H4 (cell line): ENCODE data around the gene CREBRF. TPM values are rescaled to one million over a fixed set of nuclear protein-coding genes. Genes with fewer than 3 reads are reported as not detected.
A peak's percentile ranks its signal among the peaks of the same experiment; 100 is the strongest.
"Not testable (repeated sequence)": the region's sequence is repeated elsewhere in the genome, so short reads cannot be mapped to it uniquely, and the experiment has no call there.

Source experiments
- DNase-seq: peaks from one replicate; pipeline ENCODE4 v3.0.0-alpha.2; 2015; ENCODE audit warnings: low spot score
- total RNA-seq: library from RNA; depleted of rRNA; stranded (reverse); fragments of >200 nt; shearing (Covaris generic); gene quantifications from 2 replicates; pipeline ENCODE4 v1.2.3, GENCODE V29; 2014

The CREBRF gene
- total RNA-seq, 1 experiment from 2014 or later: 4.4 TPM

DNA sequence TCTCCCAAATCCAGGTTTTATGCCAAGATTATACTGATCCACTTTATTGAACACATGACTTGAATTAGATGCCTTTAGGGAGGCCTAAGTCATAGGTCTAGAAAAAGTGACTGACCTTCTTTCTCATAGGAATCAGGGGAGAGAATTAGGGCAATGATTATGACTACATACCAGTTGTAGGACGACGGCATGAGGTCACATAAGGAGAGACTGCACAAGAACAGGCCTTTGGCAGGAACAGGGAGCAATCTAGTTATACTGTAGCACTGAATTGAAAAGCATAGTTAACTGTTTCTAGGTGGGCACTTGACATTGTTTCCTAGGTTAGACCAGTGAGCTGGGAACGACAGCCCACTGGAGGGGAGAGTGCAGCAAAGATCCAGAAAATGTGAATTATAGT lies 22.7 kb downstream of the CREBRF start:
- DNase-seq: no peak

DNA sequence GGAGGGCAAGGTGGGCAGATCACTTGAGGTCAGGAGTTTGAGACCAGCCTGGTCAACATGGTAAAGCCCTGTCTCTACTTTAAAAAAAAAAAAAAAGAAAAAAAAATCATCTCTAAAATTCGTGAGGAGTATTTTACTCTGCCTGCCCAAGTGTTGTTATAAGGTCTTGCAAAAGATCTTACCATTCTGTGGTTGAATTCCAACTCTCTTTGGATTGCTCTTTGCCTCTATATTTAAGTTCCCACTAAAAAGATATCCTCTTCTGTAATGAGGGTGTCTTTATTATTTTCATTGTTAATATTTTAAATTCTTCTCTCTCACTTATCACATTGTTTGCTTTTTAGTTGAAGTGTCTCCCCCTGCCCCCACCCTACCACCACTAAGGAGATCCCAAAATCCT lies 33.4 kb downstream of the CREBRF start:
- no peak for DNase-seq

DNA sequence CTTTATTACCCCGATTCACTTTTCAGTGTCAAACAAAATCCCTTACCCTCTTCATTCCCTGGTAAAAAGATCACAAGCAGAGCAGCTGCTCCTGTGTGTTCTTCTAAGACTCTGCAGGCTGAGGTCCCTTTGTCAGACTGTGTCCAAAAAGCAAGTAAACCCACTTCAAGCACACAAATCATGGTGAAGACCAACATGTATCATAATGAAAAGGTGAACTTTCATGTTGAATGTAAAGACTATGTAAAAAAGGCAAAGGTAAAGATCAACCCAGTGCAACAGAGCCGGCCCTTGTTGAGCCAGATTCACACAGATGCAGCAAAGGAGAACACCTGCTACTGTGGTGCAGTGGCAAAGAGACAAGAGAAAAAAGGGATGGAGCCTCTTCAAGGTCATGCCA lies 34.5 kb downstream of the CREBRF start:
- no peak for DNase-seq

DNA sequence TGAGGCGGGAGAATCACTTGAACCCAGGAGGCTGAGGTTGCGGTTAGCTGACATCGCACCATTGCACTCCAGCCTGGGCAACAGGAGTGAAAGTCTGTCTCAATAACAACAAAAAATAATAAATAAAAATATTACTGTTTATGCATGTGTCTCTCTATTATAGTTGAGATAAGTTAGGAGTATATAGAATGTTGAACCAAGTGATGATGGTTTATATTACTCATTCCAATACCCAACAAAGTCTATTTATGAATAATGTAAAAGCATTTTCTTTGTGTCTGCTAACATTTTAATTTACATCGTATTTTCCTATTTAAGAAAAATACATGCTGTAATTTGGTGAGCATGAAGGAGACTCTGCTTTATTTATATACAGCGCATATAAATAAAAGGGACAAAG lies 35.8 kb downstream of the CREBRF start:
- no peak for DNase-seq

DNA sequence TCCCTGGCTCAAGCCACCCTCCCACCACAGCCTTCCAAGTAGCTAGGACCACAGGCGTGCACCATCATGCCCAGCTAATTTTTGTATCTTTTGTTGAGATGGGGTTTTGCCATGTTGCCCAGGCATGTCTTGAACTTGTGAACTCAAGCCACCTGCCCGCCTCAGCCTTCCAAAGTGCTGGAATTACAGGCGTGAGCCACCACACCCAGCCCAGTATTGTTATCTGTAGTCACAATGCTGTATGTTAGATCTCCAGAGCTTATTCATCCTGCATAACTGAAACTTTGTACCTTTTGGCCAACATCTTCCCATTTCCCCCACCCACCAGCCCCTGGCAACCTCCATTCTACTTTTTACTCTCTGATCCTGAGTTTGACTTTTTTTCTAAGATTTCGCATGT lies 37.5 kb downstream of the CREBRF start:
- DNase-seq: no peak

DNA sequence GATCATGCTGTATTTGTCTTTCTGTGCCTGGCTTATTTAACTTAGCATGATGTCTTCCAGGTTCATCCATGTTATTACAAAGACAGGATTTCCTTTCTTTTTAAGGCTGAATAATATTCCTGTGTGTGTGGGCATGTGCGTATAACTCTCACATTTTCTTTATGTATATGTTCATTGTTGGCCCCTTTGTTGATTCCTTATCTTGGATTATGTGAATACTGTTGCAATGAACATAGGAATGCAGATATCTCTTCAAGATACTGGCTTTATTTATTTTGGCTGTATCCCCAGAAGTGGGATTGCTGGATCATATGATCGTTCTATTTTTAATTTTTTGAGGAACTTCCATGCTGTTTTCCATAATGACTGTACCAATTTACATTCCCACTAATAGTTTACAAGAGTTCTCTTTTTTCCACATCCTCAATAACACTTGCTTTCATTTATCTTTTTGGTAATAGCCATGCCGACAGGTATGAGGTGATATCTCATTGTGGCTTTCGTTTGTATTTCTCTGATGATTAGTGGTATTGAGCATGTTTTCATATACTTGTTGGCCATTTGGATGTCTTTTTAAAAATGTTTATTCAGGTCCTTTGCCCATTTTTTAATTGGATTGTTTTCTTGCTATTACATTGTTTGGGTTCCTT lies 38.0 kb downstream of the CREBRF start:
- DNase-seq: no peak

DNA sequence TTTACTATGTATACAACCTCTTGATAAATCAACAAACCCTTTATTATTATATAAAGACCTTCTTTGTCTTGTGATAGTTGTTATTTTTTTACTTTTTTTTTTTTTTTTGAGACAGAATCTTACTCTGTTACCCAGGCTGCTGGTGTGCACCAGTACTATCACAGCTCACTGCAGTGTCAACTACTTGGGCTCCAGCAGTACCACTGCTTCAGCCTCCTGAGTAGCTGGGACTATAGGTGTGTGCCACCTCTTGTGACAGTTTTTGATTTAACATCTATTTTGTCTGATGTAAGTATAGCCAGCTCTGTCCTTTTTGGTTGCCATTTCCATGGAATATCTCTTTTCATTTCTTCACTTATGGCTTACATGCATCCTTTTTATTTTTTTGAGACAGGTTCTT lies 42.6 kb downstream of the CREBRF start:
- DNase-seq: no peak

DNA sequence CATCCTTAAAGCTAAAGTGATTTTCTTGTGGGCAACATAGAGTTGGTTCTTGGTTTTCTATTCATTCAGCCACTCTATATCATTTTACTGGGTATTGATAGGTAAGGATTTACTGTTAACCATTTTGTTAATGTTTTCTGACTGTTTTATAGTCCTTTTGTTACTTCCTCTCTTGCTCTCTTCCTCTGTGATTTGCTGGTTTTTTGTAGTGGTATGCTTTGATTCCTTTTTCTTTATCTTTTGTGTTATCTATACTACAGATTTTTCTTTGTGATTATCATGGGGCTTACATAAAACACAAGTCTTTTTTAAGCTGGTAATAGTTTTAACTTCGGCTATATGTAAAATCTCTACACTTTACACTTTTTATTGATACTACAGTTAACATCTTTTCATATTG lies 43.3 kb downstream of the CREBRF start:
- no peak for DNase-seq

DNA sequence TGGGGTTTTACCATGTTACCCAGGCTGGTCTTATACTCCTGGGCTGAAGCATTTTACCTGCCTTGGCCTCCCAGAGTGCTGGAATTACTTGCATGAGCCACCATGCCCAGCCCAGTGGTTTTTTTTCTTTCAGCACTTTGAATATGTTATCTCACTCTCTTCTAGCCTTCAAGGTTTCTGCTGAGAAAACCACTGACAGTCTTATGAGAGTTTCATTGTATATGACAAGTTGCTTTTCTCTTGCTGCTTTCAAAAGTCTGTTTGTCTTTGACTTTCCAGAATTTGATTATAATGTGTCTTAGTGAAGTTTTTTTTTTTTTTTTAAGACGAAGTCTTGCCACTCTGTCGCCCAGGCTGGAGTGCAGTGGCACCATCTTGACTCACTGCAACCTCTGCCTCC lies 45.1 kb downstream of the CREBRF start:
- no peak for DNase-seq

DNA sequence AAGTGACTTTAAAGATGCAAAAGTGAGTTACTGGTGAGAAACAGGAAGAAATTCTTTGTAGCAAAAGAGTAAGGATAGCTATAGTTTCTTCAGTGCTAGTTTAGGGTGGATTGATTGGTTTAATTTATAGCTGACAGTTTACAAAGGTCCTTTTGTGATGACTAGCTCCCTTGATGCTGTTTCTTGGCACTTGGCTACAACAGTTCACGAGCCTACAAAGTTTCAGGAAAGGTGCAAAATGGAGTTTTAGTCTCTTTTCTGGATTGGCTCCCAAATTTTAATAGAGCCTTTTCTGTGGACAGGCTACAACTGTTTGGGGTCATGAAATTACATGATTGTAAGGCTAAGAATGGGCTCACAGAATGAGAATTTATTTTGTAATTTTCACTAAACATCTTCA lies 47.3 kb downstream of the CREBRF start:
- no peak for DNase-seq

DNA sequence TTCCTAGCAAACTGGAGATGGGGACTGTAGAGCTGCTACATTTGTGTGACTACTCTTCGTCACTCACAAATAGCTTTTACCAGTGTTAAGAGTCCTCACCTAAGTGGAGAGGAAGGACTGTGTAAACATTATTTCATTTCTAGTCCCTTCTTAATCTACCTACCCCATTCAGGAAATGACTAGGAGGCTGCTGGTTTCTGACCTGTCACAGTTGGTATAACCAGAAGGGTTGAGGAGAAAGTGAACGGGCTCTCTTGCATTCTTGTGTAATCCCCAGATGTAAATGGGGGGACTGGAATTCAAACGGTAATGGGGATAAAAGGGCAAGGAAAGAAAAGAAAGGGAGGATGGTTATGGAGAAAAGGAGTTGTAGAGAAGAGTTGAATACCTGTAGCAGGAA lies 52.8 kb downstream of the CREBRF start:
- DNase-seq: no peak

DNA sequence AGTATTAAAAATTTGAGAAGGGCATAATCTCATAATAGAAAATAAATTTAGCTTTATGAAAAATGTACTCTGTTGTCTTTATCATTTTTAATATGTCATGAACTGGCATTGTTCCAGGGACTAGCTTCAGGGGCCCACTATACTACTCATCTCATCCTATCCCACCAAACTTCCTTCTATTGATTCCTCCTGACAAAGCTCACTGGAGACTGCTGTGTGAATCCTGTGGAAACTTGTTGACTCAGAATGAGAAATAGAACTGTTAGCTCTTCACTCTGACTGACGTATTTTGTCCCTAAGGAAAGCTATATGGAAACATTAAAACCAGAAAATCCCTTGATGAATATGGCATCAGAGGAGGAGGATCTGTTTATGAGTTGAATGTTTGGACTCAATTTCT lies 58.4 kb downstream of the CREBRF start:
- DNase-seq: no peak

DNA sequence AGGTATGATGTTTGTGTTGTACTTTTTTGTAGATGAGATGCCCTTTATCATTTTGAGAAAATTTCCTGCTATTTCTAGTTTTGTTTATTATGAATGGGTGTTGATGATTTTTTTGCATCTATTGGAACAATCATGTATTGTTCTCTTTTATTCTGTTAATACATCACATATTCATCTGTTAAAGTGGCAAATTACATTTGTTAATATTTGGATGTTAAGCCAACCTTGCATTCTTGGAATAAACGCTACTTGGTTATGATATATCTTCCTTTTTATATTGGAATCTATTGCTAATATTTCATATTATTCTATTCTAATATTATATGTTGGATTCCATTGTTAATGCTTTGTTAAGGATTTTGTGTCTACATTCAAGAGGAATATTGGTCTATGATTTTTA lies 63.6 kb downstream of the CREBRF start:
- no peak for DNase-seq

DNA sequence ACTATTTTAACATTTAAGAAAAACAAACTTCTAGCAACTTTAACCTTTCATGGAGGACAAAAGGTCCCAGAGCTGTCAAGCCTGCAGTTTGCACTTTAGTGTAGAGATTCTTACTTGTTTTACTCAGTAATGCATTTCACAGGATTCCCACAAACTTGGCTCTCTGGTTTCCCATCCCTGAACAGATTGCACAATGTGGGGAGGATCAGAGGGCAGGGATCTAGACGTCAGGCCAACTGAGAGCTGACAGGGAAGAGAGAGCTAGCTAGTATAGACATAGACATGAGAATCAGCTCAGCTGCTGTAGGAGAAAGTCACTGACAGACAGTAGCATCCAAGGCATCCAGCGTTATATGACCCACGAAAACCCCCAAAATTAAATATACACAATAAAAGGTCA lies 67.3 kb downstream of the CREBRF start:
- no peak for DNase-seq

DNA sequence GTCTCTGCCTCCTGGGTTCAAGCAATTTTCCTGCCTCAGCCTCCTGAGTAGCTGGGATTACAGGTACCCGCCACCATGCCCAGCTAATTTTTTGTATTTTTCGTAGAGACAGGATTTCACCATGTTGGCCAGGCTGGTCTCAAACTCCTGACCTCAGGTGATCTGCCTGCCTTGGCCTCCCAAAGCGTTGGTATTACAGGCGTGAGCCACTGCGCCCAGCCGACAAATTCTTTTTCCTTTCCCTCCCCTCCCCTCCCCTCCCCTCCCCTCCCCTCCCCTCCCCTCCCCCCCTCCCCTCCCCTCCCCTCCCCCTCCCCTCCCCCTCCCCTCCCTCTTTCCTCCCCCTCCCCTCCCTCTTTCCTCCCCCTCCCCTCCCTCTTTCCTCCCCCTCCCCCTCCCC lies 76.0 kb downstream of the CREBRF start:
- not testable (repeated sequence) for DNase-seq

DNA sequence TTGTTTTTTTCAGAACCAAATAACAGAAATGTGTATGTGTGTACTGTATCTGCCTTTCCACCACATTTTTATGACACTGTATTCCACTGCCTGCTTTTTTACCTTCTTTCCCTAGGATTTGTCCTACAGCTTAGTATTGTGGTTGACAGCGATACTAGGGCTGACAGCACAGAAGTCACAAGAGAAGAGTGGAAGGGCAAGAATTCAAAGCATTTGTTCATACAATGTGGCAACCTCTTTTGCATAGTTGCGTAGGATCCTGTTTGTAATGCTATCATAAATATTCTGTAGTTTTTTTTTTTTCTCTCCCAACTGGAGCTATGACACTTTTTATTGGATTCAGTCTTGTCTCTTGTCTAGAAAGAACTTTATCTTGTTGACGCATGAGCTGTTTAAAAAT lies 82.6 kb downstream of the CREBRF start:
- DNase-seq: no peak

DNA sequence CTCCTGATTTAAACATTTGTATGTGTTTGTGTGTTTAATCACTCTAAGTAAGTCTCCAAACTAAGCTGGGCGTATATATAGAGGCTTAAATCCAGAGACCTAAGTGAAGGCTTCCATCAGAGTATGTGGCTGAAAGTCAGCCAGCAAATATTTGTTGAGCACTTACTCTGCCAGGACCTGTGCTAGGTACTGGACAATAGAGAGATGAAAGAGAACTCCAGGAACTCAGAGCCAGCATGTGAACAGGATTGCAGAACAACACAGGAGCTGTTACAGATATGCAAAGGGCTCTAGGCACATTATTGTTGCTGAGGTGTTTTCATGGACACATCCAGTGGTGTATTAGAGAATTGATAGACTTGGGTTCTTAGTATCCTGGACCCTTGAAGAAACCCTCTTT lies 83.5 kb downstream of the CREBRF start:
- DNase-seq: no peak

DNA sequence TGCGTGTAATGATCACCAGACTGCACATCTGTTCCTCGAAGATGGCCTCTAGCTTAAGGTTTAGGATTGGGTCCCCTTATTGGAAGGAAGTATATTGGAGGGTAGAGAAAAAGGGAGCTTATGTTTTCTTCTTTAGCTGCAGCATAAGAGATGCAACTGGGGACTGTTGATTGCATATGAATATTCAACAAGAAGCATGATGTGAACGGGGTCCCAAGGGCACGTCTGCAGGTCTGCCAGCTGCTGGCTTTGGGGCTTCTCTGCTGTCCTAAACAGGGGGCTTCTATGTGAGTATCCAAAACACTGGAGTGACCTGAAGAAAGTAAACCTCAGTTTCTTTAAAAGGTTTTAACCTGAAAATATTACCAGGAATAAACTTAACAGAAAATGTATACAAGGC lies 84.6 kb downstream of the CREBRF start:
- DNase-seq: no peak

DNA sequence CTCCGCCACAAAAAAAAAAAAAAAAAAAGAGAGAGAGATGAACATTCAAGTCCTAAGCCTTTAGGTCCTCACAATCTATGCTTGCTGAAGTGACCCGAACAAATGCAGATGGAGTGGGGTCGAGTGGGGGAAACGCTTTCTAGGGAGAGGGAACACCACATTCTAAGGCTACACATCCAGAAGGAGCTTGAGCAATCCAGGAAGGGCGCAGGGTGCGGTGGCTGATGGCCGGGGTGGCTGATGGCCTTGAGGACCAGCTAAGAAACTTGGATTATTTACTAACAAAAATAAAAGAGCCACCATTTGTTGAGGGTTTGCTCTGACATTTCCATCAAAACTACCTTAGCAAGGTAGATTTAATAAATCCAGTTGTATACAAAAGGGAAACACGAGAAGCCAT lies 87.4 kb downstream of the CREBRF start:
- no peak for DNase-seq

DNA sequence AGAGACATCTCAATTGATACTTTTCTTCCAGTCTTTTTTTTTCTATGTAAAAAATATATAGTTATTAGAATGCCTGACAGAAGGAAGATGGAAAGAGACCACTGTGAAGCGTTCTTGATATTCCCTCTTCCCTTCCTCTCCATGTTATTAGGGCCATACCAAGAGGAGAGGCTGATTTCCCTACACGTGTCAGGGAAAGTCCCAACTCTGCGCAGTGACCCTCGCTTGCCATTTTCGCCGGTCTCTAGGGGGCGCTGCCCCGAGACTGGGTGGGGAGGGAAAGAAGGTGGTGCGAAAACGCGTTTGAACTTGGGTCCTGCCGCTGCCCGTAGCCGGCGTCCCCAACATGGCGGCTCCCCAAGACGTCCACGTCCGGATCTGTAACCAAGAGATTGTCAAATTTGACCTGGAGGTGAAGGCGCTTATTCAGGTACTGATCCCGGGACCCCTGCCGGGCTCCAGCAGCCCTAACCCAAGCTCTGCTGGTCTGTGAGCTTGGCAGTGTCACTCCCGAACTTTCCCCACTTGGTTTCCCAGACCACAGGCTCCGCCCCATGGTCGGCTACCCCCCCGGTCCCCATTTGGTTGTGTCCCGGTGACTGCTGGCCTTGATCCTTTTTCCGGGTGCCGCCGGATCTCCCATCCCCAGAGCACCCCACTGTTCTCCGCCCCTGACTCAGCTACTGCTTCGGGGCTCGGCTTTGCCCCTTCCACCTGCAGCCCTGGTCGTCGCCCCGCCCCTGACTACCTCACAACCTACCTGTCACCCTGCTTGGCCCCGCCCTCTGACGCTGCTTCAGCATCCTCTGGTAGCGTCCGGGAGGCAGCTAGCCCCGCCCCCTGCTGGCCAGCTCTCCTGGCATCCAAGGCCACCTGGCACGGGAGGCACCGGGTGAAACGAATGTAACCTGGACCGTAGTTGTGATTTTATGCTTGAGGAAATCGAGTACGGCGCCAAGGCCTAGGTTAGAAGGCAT lies 88.3 kb downstream of the CREBRF start, which contains the start of gene BNIP1:
BNIP1 (plus strand) TSS at position 332 of the 977 bp plus-strand sequence; CDS start at position 347, 15 bp downstream.
- peak; percentile 89 for DNase-seq

DNA sequence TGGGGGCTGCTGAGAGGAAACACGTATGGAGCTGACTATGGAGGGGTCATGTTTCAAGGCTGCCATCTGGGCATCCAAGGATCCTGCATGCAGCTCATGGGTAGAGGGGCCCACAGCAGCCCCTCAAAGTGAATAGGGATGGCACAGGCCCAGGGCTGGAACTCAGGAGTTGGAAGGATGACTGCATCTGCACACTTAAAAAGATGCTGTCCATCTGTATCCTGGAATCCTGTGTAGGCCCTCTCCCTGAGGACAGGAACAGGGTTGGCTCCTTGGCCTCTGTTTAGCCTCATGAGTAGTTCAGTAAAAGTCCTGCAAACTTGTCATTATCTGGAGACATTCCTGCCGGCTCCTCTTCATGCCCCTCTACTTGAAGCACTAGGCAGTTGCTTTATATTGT lies 92.2 kb downstream of the CREBRF start:
- no peak for DNase-seq

DNA sequence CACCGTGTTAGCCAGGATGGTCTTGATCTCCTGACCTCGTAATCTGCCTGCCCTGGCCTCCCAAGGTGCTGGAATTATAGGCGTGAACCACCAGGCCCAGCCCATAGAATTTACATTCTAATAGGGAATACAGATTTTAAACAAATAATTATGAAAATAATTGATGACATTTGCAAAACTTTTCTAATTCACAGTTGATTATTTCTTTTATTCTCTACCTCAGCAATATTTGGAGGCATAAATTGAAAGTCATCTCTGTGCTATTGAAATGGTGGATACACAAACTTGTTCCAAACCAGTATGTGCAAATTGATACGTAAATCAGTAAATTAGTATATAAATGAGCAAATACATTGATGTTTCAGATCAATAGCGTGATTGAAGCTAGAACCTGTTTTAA lies 96.4 kb downstream of the CREBRF start:
- DNase-seq: no peak

DNA sequence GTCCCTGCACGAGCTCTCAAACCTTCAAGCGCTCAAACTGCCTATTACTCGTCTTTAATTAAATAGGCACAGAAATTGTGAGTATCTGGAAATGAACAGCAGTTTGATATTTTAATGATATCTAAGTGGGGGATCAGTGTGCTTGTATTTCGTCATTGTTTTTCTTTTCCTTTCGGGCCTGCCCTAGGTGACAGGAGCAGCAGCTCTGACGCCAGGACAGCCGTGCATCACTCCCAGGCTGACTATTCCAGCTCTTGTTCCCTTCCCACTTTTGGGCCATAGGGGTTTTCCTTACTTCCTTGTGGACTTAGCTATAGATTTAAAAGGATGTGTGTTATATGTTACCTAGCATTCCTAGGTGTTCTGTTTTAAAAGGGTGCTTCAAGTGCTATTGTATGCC lies 97.7 kb downstream of the CREBRF start:
- DNase-seq: no peak
